NCI-H2081 treated with DMSO at 0.1 percent for 48 hours (cell line): ENCODE data around the gene TOMM40.
"Not testable (repeated sequence)": the region's sequence is repeated elsewhere in the genome, so short reads cannot be mapped to it uniquely, and the experiment has no call there.

Source experiments
- DNase-seq: peaks from one replicate; lab custom pipeline; 2025; lab: John Stamatoyannopoulos, UW

Gene TOMM40

GRCh38 chr19:44871809-44872208 lies 19.2 kb upstream of the TOMM40 start:
- DNase-seq: no peak

GRCh38 chr19:44872661-44873060 lies 18.4 kb upstream of the TOMM40 start:
- no peak for DNase-seq

- no peak for DNase-seq
These were observed 16.7 kb upstream of the TOMM40 start for GRCh38 chr19:44874317-44874716.

- no peak for DNase-seq
These were observed 15.2 kb upstream of the TOMM40 start for GRCh38 chr19:44875666-44876451.

- DNase-seq: no peak
These were observed 14.0 kb upstream of the TOMM40 start for GRCh38 chr19:44876930-44877535.

GRCh38 chr19:44878120-44878865 lies 12.8 kb upstream of the TOMM40 start:
- no peak for DNase-seq

- DNase-seq: no peak
These were observed 11.6 kb upstream of the TOMM40 start for GRCh38 chr19:44879309-44880065.

GRCh38 chr19:44882063-44882462 lies 9.0 kb upstream of the TOMM40 start:
- no peak for DNase-seq

- not testable (repeated sequence) for DNase-seq
These were observed 8.2 kb upstream of the TOMM40 start for GRCh38 chr19:44882619-44883397.

GRCh38 chr19:44883922-44884321 lies 7.1 kb upstream of the TOMM40 start:
- no peak for DNase-seq

GRCh38 chr19:44884566-44884965 lies 6.5 kb upstream of the TOMM40 start:
- DNase-seq: no peak

GRCh38 chr19:44886141-44886540 lies 4.9 kb upstream of the TOMM40 start:
- DNase-seq: no peak

- no peak for DNase-seq
These were observed 3.4 kb upstream of the TOMM40 start for GRCh38 chr19:44887648-44888047.

GRCh38 chr19:44888335-44888734 lies 2.7 kb upstream of the TOMM40 start:
- not testable (repeated sequence) for DNase-seq

- no peak for DNase-seq
These were observed 1.2 kb upstream of the TOMM40 start for GRCh38 chr19:44889830-44890365.

- peak; percentile 100 for DNase-seq
These were observed 563 bp upstream of the TOMM40 start for GRCh38 chr19:44890366-44891015.

GRCh38 chr19:44892932-44893331 lies 1.9 kb downstream of the TOMM40 start:
- DNase-seq: no peak

- DNase-seq: no peak
These were observed 2.4 kb downstream of the TOMM40 start for GRCh38 chr19:44893332-44894051.

- no peak for DNase-seq
These were observed 3.0 kb downstream of the TOMM40 start for GRCh38 chr19:44894052-44894400.

- DNase-seq: no peak
These were observed 3.9 kb downstream of the TOMM40 start for GRCh38 chr19:44894946-44895345.
